ENCODE results near the gene KIFC3. TPM values are rescaled to one million over a fixed set of nuclear protein-coding genes. Genes with fewer than 3 reads are reported as not detected.

The KIFC3 gene
- total and polyA plus RNA-seq, 2 of the 13 experiments (the other 11 are each of a cell fraction or from before 2014, with no cell fraction given): 42.1 to 45.3 TPM

GRCh38 chr16:57734925-57735754 is 67.2 kb downstream of the KIFC3 start (continued):
- TF ChIP-seq ETV5 (CRISPR knock-in tag; IDR thresholded peaks at IDR 0.05; ENCODE audit: borderline replicate concordance) (peak; percentile 46; the same call in 1 of the 2 replicates), NR1H2 (CRISPR knock-in tag; IDR thresholded peaks at IDR 0.05; ENCODE audit: borderline replicate concordance, low read depth) (no peak; the same call in 1 of the 2 replicates), ZBTB21 (CRISPR knock-in tag; IDR thresholded peaks at IDR 0.05) (0 out of 2 replicates have a peak, but pooled peaks have one; percentile 25), JDP2 (CRISPR knock-in tag; IDR thresholded peaks at IDR 0.05; ENCODE audit: borderline replicate concordance) (no peak), SPEN (CRISPR knock-in tag; IDR thresholded peaks at IDR 0.05; ENCODE audit: low read depth) (peak; percentile 78; the same call in 1 of the 2 replicates), ZNF205 (CRISPR knock-in tag; IDR thresholded peaks at IDR 0.05) (0 out of 2 replicates have a peak, but pooled peaks have one; percentile 17), ZBTB46 (CRISPR knock-in tag; IDR thresholded peaks at IDR 0.05; ENCODE audit: borderline replicate concordance) (no peak), HNF4G (IDR thresholded peaks at IDR 0.05; ENCODE audit: borderline replicate concordance, low read depth, low read length) (peak; percentile 47), HNF4G (CRISPR knock-in tag; IDR thresholded peaks at IDR 0.05; ENCODE audit: borderline replicate concordance, low read depth) (peak; percentile 61; the same call in 1 of the 2 replicates), BCL3 (CRISPR knock-in tag; IDR thresholded peaks at IDR 0.05) (peak; percentile 64; the same call in 1 of the 2 replicates), RFX1 (IDR thresholded peaks at IDR 0.05) (peak; percentile 78; the same call in 1 of the 2 replicates), SRF (IDR thresholded peaks at IDR 0.05; ENCODE audit: low read depth, low read length) (peak; percentile 98), MIER2 (CRISPR knock-in tag; IDR thresholded peaks at IDR 0.05) (no peak; the same call in 1 of the 2 replicates), ZNF362 (CRISPR knock-in tag; IDR thresholded peaks at IDR 0.05; ENCODE audit: borderline replicate concordance) (no peak), ZNF672 (CRISPR knock-in tag; IDR thresholded peaks at IDR 0.05) (no peak), ZNF891 (CRISPR knock-in tag; IDR thresholded peaks at IDR 0.05) (0 out of 2 replicates have a peak, but pooled peaks have one; percentile 43), TRIM22 (IDR thresholded peaks at IDR 0.05) (no peak), ZNF746 (CRISPR knock-in tag; IDR thresholded peaks at IDR 0.05) (peak; percentile 46; the same call in 1 of the 2 replicates), ZFP37 (CRISPR knock-in tag; IDR thresholded peaks at IDR 0.05; ENCODE audit: borderline replicate concordance) (no peak), ZNF274 (CRISPR knock-in tag; IDR thresholded peaks at IDR 0.05) (peak; percentile 85), CAMTA2 (CRISPR knock-in tag; IDR thresholded peaks at IDR 0.05; ENCODE audit: borderline replicate concordance) (peak; percentile 80; the same call in 1 of the 2 replicates), IKZF4 (CRISPR knock-in tag; IDR thresholded peaks at IDR 0.05; ENCODE audit: borderline replicate concordance, low read depth, not compliant biosample characterization) (peak; percentile 41), ATF7-NPFF (CRISPR knock-in tag; IDR thresholded peaks at IDR 0.05; ENCODE audit: low read depth) (peak; percentile 87)

All from HepG2 (cell line).